ENCODE measurements around the gene FAM3C. TPM values are rescaled to one million over a fixed set of nuclear protein-coding genes. Genes with fewer than 3 reads are reported as not detected.
"Not testable (repeated sequence)": the region's sequence is repeated elsewhere in the genome, so short reads cannot be mapped to it uniquely, and the experiment has no call there.

The FAM3C gene, protein sequence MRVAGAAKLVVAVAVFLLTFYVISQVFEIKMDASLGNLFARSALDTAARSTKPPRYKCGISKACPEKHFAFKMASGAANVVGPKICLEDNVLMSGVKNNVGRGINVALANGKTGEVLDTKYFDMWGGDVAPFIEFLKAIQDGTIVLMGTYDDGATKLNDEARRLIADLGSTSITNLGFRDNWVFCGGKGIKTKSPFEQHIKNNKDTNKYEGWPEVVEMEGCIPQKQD
- polyA plus RNA-seq (2012; ENCODE audit: insufficient read depth, insufficient read length), result 38.5 TPM

DNA sequence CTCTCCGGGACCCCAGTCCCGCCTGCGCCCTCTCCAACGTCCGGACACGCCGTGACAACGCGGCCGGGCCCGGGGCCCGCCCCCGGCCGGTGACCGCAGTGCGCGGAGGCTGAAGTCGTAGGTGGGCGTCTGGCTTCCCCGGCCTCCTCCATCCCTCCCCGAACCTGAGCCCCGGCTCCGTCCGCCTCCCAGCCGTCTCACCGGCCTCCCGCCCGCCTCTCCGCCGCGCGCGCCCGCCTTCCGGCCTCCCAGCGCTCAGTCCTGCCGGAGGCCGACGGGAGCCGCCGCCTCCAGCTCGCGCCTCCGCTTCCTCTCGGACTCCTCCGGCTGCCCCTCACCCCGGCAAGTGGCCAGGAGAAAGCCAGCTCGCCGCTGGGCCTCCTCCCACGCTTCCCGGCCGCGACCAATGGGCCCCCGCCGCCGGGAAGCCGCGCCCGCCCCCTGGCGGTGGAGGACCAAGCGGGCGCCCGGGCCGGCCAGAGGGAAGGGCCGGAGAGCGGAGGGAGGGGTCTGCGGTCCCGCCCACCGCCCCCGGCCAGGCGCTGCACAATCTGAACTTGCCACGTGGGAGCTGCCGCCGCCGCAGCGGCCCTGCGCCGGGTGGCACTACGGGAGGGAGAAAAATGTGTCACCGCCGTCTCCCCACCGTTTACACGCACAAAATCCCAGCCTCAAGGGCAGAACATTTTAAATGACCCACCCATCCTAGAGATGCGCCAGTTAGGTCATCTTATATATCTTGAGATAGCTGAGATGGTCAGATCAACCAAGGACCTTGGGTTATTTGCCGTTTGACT is at the start of gene FAM3C:
TSS of gene FAM3C (minus strand) at position 348 of the 797 bp plus-strand sequence. CDS start 13,339 bp downstream, outside the sequence.
- DNase-seq (ENCODE audit: low read depth, low spot score), result peak; percentile 62
- H3K4me3 ChIP-seq (ENCODE audit: low read length), result peak within 1 kb of the TSS; percentile 56

DNA sequence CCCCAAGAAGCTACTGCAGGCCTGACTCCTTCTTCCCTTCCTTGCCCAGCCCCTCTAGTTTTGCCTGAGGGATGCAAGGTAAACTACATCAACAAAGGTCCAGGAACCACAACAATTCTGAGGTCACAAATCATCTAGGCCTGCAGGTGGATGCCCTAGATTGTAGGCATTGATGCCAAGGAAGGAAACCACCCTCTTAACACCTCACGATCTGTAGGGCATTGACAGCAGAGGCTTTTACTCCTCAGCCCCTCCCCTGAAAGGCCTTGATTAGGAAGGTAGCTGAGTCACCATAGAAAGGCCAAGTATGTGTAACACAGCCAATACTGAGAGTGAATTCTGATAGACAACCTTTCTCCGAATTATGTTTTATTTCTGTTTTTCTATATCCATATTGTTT is 46.7 kb upstream of the FAM3C start:
- no peak overlapping the region for H3K4me3 ChIP-seq (ENCODE audit: low read length)
- peak; percentile 3 for DNase-seq (ENCODE audit: low read depth, low spot score)

DNA sequence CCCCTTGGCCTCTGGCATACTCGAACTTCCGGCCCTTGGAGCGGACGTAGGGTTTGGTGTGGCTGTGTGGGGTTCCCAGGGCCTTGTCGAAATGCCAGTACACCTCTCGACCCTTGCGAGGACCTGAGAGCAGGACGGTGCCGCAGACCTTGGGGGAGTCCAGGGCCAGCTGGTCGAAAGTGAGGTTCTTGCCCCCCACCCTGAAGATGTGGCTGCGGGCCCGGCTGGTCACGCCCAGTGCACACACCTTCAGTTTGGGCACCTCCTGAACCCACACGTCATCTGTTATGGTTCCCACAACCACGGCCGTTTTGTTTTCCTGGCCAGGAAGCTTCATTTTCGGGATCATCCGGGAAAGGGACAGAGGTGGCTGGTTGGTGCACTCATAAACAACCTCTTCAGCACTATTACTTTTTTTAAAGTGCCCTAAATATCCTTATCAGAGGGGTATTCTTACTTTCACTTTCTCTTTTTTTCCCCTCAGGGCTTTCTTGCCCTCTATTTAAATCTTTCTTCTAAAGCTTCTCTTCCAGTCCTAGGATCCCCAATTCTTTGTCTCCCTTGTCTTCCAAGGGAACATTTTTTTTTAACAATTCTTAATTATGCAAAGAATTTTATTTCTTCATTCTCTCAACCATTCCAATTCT is 44.9 kb upstream of the FAM3C start:
- peak; percentile 4 for DNase-seq (ENCODE audit: low read depth, low spot score)
- no peak overlapping the region for H3K4me3 ChIP-seq (ENCODE audit: low read length)

DNA sequence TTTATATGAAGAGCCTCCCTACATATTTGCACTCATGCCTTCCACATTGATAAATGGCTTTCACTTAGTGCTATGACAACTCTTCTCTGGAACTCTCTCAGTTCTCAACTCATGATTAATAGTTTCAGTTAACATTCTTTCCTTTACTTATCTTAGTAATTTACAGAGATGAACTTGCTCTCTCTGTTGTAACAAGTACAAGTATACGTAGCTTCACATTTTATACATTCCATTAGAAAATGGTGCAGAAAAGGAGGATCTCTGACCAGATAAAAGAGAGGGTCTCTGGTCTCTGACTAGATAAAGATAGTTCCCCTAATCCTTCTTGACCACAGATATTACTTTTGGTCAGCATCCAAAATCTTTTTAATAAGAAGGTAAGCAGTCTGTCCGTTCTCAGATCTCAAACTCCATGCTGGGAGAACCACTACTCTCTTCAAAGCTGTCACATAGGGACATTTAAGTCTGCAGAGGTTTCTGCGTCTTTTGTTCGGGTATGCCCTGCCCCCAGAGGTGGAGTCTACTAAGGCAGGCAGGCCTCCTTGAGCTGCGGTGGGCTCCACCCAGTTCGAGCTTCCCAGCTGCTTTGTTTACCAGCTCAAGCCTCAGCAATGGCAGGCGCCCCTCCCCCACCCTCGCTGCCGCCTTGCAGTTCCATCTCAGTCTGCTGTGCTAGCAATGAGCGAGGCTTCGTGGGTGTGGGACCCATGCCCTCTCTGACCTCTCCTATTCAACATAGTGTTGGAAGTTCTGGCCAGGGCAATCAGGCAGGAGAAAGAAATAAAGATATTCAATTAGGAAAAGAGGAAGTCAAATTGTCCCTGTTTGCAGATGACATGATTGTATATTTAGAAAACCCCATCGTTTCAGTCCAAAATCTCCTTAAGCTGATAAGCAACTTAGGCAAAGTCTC is 42.2 kb upstream of the FAM3C start:
- not testable (repeated sequence) for H3K4me3 ChIP-seq (ENCODE audit: low read length)

DNA sequence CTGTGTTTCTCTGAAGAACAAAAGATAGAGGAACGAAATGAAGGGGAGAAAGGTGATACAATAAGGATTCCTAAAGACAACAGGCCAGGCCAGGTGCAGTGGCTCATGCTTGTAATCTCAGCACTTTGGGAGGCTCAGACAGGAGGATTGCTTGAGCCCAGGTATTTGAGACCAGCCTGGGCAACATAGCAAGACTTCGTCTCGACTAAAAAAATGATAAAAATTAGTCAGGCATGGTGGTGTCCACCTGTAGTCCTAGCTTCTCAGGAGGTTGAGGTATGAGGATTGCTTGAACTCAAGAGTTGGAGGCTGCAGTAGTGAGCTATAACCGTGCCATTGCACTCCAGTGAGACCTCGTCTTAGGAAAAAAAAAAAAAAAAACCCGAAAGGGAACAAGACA is 41.4 kb upstream of the FAM3C start:
- no peak for DNase-seq (ENCODE audit: low read depth, low spot score)
- H3K4me3 ChIP-seq (ENCODE audit: low read length), result no peak overlapping the region

More for the DNA sequence above, 42.2 kb upstream of the FAM3C start:
- peak; percentile 46 for DNase-seq (ENCODE audit: low read depth, low spot score)

DNA sequence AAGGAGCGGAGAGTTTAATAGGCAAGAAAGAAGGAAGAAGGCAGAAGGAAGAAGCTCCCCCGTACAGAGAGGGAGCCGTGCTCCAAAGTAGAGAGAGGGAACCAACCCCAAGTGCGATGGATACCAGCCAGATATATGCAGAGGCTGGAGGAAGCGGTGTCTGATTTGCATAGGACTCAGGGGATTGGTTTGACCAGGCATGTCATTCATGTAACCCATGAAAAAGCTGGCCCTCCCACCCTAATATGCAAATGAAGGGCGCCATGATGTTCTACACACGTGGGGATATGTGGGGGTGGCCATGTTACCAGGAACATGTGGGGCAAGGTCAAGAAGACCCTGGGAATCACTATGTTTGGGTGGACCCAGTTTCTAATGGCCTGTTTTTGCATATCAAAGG is 40.6 kb upstream of the FAM3C start:
- DNase-seq (ENCODE audit: low read depth, low spot score), result no peak
- no peak overlapping the region for H3K4me3 ChIP-seq (ENCODE audit: low read length)

DNA sequence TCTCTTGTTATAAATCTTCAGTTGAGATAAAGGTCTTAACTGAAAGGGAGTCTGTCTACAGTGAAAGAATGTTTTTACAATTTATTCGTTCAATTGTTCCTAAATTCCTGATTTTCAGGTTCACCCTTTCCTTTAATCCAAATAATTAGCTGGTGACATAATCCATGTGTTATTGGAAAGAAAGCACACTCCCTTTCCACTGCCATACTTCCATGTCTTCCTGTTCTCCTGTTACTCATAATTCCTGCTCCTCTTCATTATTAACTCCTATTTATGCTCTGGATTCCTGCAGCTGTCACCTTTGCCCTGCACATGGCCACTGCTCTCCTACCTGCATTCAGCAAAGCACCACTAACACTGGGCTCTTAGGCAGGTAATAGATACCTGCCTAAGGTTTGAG is 40.0 kb upstream of the FAM3C start:
- no peak overlapping the region for H3K4me3 ChIP-seq (ENCODE audit: low read length)
- no peak for DNase-seq (ENCODE audit: low read depth, low spot score)

DNA sequence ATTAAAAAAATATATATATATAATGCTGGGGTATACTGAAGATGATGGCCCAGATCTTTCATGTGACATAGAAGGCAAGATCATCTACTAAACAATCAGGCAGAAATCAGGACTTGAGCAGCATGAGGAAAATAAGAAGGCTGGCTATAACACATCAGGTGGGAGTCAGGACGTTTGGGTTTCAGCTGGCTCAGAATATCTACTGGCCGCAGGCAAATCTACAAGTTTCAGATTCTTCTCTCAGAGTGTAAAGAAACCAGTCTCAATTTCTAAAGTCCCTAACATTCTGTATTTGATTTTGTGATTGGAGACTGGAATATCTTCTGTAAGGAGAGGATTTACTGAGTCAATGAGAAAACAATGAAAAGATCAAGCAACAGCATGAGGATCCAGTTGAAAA is 37.7 kb upstream of the FAM3C start:
- no peak overlapping the region for H3K4me3 ChIP-seq (ENCODE audit: low read length)
- no peak for DNase-seq (ENCODE audit: low read depth, low spot score)

DNA sequence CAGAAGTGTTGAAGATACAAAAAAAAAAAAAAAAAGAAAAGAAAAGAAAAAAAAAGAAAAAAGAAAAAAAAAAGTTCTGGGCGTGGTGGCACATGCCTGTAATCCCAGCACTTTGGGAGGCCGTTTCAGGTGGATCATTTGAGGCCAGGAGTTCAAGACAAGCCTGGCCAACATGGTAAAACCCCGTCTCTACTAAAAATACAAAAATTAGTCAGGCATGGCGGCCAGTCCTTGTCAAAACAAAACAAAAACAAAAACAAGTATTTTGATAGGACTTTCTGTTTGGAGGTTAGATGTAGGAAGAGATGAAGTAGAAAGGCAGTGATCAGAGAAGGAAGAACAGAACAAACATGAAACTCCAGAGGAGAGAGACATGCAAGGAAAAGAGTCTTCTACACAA is 36.4 kb upstream of the FAM3C start:
- not testable (repeated sequence) for DNase-seq (ENCODE audit: low read depth, low spot score); H3K4me3 ChIP-seq (ENCODE audit: low read length)

DNA sequence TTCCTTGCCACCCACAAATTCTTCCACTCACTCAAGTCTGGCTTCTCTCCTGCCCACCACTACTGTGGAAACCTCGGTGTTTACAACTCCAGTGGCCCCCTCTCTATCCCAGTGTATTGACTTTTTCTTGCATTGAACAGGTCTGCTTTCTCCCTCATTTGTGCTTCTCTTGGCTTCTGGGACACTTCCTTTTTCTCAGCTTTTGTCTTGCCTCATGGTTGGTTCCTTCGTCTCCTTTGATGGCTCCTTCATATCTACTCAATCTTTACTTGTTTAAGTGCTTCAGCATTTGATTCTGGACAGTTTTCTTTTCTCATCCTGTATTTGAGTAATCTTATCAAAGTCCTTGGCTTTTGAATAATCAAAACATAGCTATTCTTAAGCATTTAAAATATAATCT is 35.9 kb upstream of the FAM3C start:
- H3K4me3 ChIP-seq (ENCODE audit: low read length), result no peak overlapping the region
- no peak for DNase-seq (ENCODE audit: low read depth, low spot score)

DNA sequence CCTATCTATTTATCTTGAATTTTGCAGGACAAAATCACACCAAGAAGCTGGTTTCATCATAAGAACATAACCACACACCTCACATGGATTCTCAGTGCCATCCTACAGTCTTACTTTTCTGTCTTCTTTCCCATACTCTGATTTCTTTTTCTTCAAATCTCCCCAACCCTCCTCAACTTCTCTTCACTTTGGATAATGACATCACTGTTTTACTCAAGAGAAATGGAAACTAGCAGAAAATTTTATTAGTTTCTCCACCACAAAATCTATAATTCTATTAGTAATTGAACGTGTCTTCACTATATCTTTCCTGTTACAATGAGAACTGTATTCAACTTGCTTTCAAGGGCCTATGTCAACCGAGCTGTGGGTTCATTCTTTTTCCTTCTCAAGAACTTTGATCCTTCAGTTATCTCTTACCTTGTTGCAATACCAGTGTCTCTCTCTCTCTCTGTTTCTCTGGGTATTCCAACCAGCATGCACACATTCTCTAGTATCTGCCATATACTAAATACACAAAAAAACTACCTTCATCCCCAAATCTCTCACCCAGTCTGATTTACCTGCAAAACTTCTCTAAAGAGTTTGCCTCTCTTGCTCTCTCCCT is 35.4 kb upstream of the FAM3C start:
- no peak overlapping the region for H3K4me3 ChIP-seq (ENCODE audit: low read length)
- DNase-seq (ENCODE audit: low read depth, low spot score), result no peak

DNA sequence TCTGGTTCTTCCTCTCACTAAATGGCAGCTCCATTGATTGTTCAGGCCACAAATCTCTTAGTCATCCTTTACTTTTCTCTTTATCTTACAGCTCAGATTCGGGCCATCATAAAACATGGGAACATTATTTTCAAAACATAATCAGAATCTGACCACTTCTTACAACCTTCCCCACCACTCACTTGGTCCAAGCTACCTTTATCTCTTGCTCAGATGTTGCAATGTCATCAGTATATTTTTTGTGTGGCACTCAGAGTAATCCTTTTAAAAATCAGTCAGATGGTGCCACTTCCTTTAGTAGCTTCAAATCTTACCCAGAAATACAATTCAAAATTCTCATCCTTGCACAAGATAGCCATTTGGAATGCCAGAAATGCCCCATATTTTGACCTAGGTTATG is 34.5 kb upstream of the FAM3C start:
- no peak for DNase-seq (ENCODE audit: low read depth, low spot score)
- H3K4me3 ChIP-seq (ENCODE audit: low read length), result no peak overlapping the region

DNA sequence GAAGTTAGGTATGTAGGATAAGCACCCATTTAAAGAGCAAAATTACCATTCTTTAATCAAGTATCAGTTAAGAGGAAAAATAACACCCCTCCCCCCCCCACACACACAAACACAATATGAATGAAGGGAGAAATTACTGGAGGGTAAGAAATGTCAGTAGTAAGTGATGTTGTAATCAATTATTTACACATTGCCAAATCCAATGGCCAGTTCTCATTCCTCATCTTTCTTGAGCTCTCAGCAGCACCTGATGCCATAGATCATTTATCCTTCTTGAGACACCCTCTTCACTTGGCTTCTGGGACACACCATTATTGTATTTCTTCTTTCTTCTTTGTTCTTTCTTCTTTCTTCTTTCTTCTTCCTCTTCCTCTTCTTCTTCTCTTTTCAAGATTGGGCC is 33.7 kb upstream of the FAM3C start:
- DNase-seq (ENCODE audit: low read depth, low spot score), result no peak
- H3K4me3 ChIP-seq (ENCODE audit: low read length), result no peak overlapping the region

DNA sequence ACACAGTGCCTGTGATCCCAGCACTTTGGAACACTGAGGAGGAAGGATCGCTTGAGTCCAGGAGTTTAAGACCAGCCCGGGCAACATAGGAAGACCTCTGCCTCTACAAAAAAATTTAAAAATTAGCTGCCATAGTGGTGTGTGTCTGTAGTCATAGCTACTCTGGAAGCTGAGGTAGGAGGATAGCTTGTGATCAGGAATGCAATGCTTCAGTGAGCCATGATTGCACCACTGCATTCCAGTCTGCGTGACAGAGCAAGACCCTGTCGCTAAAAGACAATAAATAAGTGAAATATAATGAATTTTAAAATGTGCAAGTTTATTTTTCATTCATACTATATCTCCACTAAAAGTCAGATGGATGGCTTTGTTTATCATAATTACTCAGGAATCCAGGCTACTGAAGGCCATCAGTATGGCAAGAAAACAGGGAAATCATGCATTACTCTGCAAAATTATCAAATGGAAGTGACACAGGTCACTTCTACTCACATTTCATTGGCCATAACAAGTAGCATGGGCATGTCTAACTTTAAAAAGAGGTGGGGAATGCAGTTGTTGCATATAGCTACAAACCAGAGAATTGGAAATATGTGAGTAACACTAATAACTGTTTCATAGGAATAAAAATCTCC is 32.9 kb upstream of the FAM3C start:
- DNase-seq (ENCODE audit: low read depth, low spot score), result no peak
- no peak overlapping the region for H3K4me3 ChIP-seq (ENCODE audit: low read length)

DNA sequence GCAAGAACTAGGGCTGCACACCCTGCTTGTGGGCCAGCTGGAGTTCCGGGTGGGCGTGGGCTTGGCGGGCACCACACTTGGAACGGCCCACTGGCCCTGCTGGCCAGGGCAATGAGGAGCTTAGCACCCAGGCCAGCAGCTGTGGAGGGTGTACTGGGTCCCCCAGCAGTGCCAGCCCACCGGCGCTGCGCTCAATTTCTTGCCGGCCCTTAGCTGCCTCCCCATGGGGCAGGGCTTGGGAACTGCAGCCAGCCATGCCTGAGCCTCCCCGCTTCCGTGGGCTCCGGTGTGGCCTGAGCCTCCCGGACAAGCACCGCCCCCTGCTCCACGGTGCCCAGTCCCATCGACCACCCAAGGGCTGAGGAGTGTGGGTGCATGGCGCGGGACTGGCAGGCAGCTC is 25.6 kb upstream of the FAM3C start:
- not testable (repeated sequence) for H3K4me3 ChIP-seq (ENCODE audit: low read length); DNase-seq (ENCODE audit: low read depth, low spot score)

DNA sequence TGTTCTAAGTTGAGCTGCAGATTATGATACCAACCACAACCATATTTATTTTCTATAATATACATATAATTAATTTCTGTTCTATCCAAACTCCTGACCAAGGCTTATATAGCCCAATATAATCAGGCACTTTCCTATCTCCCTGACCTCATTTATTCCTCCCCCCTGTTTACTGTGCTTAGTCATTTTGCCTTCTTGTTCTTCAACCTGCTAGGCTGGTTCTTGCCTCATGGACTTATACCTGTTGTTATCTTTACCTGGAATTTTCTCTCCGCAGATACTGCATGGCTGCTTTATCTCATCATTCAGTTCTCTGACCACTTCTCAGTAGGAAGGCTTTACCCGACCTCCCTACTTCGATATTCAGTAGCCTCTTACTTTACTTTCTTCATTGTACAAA is 24.9 kb upstream of the FAM3C start:
- no peak for DNase-seq (ENCODE audit: low read depth, low spot score)
- H3K4me3 ChIP-seq (ENCODE audit: low read length), result no peak overlapping the region

DNA sequence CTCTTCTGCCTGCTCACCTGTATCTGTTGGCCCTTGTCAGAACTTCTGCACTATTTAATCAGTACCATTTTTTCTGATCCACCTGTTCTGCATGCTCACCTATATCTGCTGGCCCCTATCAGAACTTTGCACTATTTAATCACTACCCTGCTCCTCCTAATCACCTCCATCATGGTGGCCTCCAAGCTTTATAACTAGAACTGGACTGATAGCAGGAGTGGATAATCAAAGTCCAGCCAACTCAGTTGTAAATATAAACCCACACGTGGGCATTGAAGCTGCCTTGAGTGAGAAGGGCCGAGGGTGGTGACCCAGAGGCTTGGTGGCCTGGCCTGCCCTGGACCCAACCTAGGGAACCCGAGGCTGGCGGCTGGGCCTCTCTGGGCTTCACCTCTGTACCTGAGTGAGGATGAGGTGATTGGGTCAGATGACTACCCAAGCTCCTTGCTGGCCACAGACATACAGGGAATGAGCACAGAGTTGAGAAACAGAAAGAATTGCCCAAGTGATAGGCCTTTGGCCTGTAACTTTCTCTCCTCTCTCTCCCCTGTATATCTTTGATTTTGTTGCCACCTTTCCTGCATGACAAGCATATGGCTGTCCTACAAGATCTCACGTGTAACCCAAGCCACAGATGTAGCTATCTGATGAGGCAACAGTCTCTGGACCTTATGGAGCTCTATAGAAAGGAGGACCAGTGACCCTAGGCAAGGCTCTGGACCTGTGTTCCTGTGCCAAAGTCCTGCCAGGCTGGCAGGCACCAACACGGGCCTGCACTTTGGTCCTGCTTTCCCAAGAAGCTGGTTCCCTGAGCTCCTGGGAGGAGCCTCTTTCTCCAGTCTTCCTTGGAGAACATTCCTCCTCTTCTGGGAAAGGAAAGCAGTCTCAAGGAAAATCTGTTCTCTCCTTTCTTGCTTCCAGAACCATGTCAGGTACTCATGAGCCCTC is 23.4 kb upstream of the FAM3C start:
- DNase-seq (ENCODE audit: low read depth, low spot score), result no peak
- no peak overlapping the region for H3K4me3 ChIP-seq (ENCODE audit: low read length)
